ENCODE data around the gene AOPEP.

Gene AOPEP

DNA sequence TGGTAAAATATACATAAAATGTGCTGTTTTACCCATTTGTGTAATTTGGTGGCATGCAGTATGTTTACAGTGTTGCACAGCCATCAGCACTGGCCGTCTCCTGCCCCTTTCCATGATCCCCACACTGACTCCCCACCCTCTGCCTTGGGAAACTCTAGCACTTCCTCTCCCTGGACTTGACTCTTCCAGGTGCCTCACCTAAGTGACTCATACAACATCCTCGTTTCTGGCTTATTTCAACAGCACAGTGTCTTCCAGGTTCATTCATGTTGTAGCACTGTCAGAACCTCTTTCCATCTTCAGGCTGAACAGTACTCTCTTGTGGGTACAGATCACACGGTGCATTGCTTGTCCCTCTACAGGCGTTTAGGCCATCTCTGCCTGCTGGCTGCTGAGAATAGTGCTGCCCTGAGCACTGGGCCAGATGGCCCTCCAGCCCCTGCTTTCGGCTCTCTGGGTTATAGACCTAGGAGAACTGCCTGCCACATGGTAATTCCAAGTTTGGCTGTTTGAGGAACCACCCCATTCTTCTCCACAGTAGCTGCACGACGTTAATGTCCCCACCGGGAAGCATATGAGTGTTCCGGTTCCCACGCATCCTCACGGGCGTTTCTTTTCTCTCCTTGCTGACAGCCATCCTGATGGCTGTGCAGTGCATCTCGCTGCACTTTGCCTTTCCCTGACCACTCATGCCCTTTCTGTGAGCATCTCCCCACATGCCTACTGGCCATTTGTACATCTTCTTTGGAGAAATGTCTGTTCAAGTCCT, 379.2 kb downstream of the AOPEP start:
- no peak for DNase-seq

DNA sequence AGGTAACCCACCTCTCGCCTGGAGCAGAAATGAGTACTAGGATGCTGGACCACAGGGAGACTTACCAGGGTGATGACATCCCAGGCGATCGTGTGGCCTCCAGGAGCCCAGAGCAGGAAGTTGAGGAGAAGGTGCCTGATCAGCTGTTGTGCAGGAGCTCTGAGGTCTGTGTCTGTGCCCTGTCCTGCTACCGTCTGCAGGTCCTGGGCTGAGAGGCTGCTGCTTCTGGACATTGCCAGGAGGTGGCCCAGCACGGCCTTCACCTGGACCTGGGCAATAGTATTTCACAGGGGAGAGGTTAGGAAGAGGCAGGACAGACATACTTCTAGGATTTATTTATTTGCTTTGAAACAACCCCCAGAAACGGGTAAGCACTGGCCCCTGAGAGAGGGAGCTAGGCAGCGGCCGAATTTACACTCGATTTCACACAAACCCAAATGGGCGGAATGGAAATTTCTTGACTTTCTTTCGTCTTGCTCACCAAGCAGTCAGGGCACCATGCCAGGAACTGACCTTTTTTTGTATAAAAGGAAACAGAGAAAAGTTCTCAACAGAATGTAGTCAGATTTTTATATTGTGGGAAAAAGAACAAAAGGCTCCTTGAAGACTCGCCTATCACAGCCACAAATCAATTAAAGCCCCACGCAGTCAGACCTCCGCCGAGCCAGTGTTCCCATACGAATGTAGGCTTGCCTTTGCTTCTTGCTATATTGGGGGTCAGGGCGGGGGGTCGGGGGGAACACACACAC, 380.7 kb downstream of the AOPEP start:
- DNase-seq, result no peak

DNA sequence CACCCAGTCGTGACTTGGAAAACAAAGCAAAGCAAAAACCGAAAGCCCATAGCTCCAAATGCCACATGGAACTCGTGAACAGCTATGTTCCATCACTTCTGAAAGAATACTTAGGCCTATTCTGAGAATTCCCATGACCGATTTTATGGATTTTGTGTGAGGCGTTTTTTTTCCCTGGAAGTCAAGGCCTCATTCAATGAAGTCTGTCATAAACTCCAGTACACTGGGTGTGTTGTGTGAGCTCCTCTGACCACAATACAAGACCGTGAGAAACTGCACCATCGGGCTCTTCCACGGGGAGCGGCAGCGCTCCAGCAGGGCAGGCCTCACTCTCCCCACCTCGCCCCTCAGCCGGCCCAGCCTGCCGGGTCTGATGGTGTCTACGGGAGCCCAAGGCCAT, 381.5 kb downstream of the AOPEP start:
- DNase-seq, result no peak

- DNase-seq, result no peak
These were observed 382.3 kb downstream of the AOPEP start for GRCh38 chr9:95108777-95109176.

DNA sequence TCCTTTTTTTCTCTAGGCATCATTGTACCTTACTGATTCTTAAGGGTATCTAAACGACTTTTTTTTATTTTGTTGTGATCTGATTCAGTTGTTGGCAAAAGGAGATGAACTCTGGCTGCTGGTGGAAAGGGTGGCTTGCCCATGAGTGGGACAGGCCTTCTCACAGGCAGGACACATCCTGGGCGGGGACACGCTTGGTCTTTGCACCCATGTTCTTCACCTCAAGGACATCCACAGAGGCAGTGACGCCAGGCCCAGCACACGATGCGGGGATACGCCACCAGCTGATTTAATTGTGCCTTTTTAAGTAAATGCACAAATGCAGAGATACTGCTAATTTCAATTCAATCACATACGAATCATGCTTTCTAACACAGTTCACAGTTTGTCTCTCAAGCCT, 383.0 kb downstream of the AOPEP start:
- no peak for DNase-seq

DNA sequence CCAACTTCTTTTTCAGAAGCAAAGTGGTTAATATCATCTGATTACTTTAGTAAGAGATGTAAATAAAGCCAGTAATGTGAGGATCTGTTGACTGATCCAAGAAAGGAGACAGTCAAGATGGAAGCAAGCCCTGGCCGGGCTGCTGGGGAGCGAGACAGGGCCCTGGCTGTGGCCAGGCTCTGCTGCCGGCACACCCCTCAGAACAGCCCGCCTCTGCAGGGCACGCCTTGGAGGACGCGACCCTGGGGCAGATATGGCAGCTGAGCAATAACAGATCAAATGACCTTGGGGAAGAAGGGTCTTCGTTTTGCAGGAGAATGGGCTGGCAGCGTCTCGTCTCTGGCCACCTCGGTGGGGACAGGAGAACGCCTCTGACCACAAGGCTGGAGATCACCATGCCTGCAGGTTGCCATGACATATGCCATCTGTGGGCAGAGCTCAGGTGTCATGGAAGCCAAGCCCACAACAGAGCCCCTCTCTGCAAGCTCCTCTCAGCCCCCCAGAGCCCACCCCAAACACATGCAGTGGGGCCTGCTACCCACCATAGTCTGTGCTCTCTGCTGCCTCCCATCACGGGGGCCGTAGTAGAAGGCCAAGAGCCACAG, 384.5 kb downstream of the AOPEP start:
- DNase-seq, result no peak

DNA sequence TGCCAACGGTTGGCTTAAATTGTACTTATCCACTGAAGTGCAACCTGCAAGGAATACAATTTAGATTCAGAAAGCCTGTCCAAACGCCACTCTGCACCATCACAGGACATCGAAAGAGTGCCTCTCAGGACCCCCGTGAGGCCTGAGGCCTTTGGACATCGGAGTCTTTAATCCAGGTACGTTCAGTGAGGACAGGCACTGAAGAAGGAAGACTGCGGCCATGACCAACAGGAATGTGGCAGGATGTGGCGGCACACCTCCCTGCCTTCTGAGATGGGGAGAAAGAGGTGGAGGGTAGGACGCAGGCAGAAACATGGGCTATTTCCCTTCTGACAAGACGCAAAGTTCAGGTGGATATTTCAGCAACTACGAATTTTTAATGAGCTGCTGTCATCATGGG, 385.2 kb downstream of the AOPEP start:
- no peak for DNase-seq

- no peak for DNase-seq
These were observed 386.2 kb downstream of the AOPEP start for GRCh38 chr9:95112436-95113280.

DNA sequence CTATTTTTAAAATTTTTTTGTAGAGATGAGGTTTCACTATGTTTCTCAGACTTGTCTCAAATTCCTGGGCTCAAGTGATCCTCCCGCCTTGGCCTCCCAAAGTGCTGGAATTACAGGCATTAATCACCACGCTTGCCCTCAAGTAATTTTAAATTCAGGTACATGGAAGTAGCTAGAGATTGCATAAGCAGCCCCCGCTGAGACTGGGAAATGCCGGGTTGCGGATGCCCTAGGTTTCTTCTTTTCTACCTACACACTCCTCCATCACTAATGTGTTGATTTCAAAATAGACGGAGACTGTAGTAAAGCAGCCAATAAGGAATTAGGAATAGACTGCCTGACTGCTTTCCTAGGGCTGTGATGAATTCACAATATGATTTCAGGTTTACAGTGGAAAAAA, 388.6 kb downstream of the AOPEP start:
- DNase-seq, result no peak

GRCh38 chr9:95116002-95116807, 389.7 kb downstream of the AOPEP start:
- no peak for DNase-seq

DNA sequence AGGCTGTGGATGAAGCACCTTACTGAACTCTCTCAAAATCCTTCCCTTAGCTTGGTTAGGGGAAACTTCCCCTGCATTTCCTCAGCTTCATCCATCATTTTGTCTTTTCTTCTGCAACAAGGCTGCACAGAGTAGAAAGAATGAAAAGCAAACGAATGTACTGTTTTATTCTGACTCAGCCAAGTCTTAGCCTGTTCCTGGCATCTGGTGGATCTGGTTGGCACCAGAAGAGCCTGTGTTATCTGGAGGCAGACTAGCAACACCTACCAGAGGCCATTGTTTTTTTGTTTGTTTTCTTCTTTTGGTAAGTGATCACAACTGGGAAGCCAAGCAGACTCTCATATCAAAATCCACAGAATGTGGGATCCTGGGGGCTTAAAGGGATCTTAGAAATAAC, 390.3 kb downstream of the AOPEP start:
- no peak for DNase-seq

- DNase-seq, result no peak
These were observed 392.1 kb downstream of the AOPEP start for GRCh38 chr9:95118596-95118995.

DNA sequence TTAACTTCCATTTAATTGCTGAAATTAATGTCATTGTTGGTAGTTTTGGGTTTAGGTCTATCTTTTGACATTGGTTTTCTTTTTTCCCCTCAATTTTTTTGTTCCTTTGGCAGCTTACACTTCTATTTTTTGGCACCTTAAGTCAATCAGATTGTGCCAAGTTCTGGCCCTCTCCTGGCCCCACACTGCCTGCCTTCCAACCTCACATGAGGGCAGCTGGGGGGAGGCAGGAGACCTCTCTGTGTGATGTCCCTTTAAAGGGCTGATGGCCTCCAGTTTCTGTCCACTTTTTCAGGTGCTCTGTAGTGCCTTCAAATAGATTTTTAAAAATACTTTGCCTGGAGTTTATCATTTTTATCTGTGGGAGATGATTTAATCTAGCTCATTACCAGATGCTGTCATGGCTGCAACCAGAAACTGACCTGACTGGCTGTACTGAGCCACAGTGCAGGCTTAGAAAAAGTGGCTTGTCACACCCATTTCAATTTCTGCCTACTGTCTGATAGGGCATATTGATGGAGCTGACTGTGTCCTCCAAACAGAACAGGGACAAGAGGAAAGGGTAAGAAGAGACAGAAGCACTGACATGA, 394.4 kb downstream of the AOPEP start:
- no peak for DNase-seq

DNA sequence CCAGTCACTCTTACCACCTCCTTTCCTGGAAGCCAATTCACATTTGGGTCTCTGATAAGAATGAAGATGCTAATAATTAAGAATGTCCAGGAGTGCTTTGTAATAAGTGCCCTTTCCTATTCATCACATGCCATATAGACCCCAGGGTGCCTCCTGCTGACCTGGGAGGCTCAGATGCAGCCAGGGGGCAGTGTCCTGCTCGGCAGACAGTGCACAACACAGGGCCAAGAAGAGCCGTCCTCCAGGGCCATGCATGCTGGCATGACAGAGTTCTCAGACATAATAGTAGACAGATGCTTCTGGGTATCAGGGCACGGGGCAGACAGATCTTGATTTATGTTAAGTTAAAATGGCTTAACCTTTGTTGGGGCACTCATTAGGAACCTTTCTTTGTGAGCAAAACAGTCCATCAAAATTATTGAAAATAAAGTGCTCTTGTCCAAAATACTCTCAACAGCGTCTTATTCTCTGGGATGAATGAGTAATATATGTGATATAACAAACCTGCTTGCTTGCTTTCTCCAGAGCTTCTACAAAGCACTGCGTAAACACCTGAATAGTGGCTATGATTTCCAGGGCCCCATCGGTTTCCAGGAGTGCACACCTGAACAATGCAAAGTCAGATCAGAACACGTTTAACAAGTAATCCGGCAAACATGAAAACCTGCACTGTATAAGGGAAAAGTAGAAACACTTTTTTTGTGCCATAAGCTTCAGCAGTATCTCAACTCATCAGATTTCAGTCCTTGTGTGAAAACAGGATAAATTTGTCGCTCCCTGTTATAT, 398.3 kb downstream of the AOPEP start:
- DNase-seq, result no peak

GRCh38 chr9:95125652-95126051, 399.2 kb downstream of the AOPEP start:
- DNase-seq, result no peak

GRCh38 chr9:95126739-95127138, 400.2 kb downstream of the AOPEP start:
- DNase-seq, result no peak

DNA sequence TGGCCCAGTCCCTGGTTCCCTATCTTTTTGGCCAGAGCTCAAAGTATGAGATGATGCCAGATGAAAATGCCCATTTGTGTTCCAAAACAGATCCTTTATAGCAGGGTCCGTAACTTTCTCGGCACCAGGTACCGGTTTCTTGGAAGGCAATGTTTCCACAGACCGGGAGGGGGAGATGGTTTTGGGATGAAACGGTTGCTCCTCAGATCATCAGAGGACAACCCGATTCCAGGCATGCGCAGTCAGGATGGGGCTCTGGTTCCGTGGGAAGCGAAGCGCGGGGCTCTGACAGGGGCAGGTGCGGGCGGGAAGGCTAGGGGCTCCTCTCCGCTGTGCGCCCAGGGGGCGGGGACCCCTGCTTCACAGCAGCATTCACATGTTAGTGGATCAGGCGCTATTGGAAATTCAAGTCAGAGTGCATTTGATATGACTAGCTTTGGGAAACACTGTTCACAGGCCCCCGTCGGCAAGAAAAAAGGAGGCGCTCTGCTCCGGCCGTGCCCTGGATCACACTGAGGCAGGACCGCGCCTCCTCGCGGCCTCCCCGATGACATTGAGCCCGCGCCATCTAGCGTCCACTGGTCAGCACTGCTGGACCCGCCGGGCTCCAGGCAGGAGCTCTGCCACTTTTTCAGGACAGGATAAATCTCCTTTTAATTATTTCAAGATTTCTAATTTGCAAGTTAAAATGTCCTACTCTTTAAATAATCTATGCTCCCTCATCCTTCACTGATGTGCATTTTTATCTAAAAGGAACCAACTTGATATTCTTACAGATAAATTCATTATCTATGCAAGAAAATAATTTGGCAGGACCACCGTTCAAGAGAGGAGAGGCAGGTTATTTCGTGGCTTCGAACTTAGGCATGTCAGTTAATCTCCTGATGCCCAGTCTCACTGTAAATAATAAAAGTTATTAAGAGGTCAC, 401.0 kb downstream of the AOPEP start:
- DNase-seq, result peak; percentile 73

DNA sequence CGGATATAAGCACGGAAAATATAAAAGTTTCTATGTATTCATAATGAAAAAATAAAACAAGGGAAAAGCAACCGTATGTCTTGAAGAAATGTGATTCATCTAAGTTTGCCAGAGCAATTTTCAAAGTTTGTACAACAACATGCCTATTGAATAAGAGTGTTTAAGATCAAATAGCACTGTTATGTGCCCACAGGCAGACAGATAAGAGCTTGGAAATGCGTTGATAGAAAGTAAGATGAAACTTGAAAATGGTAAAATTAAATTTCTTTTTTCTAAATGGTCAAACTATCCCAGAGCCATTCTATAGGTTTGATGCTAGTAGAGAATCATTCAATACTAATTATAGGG, 401.7 kb downstream of the AOPEP start:
- DNase-seq, result no peak

- DNase-seq, result no peak
These were observed 403.2 kb downstream of the AOPEP start for GRCh38 chr9:95129476-95130291.

All from stimulated activated CD4-positive, alpha-beta T cell treated with anti-CD3 and anti-CD28 coated beads, Interleukin-4, amount 100 ng/mL, for 24 hours (primary cell).